ENCODE results near the gene RGS3. TPM values are rescaled to one million over a fixed set of nuclear protein-coding genes. Genes with fewer than 3 reads are reported as not detected.
A peak's percentile ranks its signal among the peaks of the same experiment; 100 is the strongest.

RGS3 gene
- total and polyA plus RNA-seq, 11 donors: 93.4 to 214 (median 134) TPM

- H3K9me3 ChIP-seq: no peaks in the 10 kb centered on the region
- intact Hi-C loops (cut with DNase I): loop anchor here in 1 of 10 donors (10.0 kb wide), 1 partner anchor 53 kb away; no protein-coding TSS in a partner anchor
- H3K36me3 ChIP-seq: no peaks in the 10 kb centered on the region
- WGBS, 4 donors: 70 to 75% (median 74%) methylated on average over 4 of the region's 4 CpGs
- H3K27ac ChIP-seq: peak overlapping the region in 3 of 12 donors; percentile 12 to 30 (median 22)
- H3K4me3 ChIP-seq: no peak overlapping the region
- ATAC-seq (no peak), DNase-seq (no peak)
- TF ChIP-seq POLR2A (IDR thresholded peaks at IDR 0.05) (no peak), CTCF (IDR thresholded peaks at IDR 0.05) (no peak)
- no peaks in the 10 kb centered on the region for H3K27me3 ChIP-seq
- peaks cover 4 to 50% (median 31%) of the 10 kb centered on the region in 12 donors for H3K4me1 ChIP-seq
Observed at GRCh38 chr9:113452113-113452605, 11.4 kb upstream of the RGS3 start.

- Histone ChIP-seq H3K36me3 (no peaks in the 10 kb centered on the region), H3K4me1 (peaks cover 4 to 39% (median 28%) of the 10 kb centered on the region in 12 donors), H3K9me3 (no peaks in the 10 kb centered on the region), H3K27ac (peak overlapping the region; percentile 84 to 97 (median 90)), H3K27me3 (no peaks in the 10 kb centered on the region), H3K4me3 (no peak overlapping the region)
- WGBS, 4 donors: 10 to 14% (median 12%) methylated on average over 5 of the region's 5 CpGs
- ATAC-seq (peak; percentile 85 to 96 (median 94)), DNase-seq (peak in 4 of 5 donors; percentile 58 to 80 (median 68))
- intact Hi-C loops (cut with DNase I): loop anchor here in 5 of 10 donors (2.0 to 10.0 kb wide), 4 partner anchors 37 to 50 kb away; no protein-coding TSS in a partner anchor
- no peak for TF ChIP-seq POLR2A (IDR thresholded peaks at IDR 0.05)
- TF ChIP-seq CTCF (IDR thresholded peaks at IDR 0.05): peak in 1 of 12 donors; percentile 8
Observed at GRCh38 chr9:113454914-113455761, 8.4 kb upstream of the RGS3 start.

- intact Hi-C loops (cut with DNase I): loop anchor here in 4 of 10 donors (5.0 to 10.0 kb wide), 3 partner anchors 36 to 49 kb away; no protein-coding TSS in a partner anchor
- peaks cover 4 to 38% (median 28%) of the 10 kb centered on the region in 12 donors for H3K4me1 ChIP-seq
Observed at GRCh38 chr9:113456235-113456634, 7.3 kb upstream of the RGS3 start.

More at GRCh38 chr9:113456235-113456634, 7.3 kb upstream of the RGS3 start:
- no peak for DNase-seq
- no peak for TF ChIP-seq POLR2A (IDR thresholded peaks at IDR 0.05)
- no peak for TF ChIP-seq CTCF (IDR thresholded peaks at IDR 0.05)
- H3K9me3 ChIP-seq: no peaks in the 10 kb centered on the region
- 94 to 97% (median 96%) methylated on average over 2 of the region's 2 CpGs for WGBS, 4 donors
- H3K36me3 ChIP-seq: no peaks in the 10 kb centered on the region
- no peaks in the 10 kb centered on the region for H3K27me3 ChIP-seq
- no peak overlapping the region for H3K4me3 ChIP-seq
- ATAC-seq: peak in 1 of 4 donors; percentile 12
- H3K27ac ChIP-seq: peak overlapping the region; percentile 84 to 97 (median 90)
